DMS153 treated with DMSO at 0.1 percent for 48 hours (cell line): Measurements from ENCODE around the gene TRIP10.
A peak's percentile ranks its signal among the peaks of the same experiment; 100 is the strongest.
"Not testable (repeated sequence)": the region's sequence is repeated elsewhere in the genome, so short reads cannot be mapped to it uniquely, and the experiment has no call there.

Experiments used
- DNase-seq: peaks from one replicate; lab custom pipeline; 2025; ENCODE audit not compliant: unreplicated experiment; lab: John Stamatoyannopoulos, UW

TRIP10 gene

GRCh38 chr19:6767081-6767356 lies 27.5 kb downstream of the TRIP10 start:
- peak; percentile 42 for DNase-seq

- peak; percentile 95 for DNase-seq
Measured at GRCh38 chr19:6767357-6768235, 28.1 kb downstream of the TRIP10 start, which contains the start of gene SH2D3A. TSS of gene SH2D3A (minus strand) at chr19:6767435. CDS start at chr19:6763748, 3,687 bp downstream.

GRCh38 chr19:6768236-6768785 lies 28.8 kb downstream of the TRIP10 start:
- no peak for DNase-seq

GRCh38 chr19:6769006-6769619 lies 29.6 kb downstream of the TRIP10 start:
- DNase-seq, result no peak

- not testable (repeated sequence) for DNase-seq
Measured at GRCh38 chr19:6771648-6772027, 32.2 kb downstream of the TRIP10 start.

GRCh38 chr19:6772028-6772865 lies 32.8 kb downstream of the TRIP10 start, which contains the start of gene VAV1:
TSS of gene VAV1 (plus strand) at chr19:6772708. CDS start at chr19:6772808, 100 bp downstream.
- peak; percentile 59 for DNase-seq

- no peak for DNase-seq
Measured at GRCh38 chr19:6772866-6773322, 33.4 kb downstream of the TRIP10 start.

GRCh38 chr19:6773323-6773931 lies 33.9 kb downstream of the TRIP10 start:
- no peak for DNase-seq

GRCh38 chr19:6774821-6775707 lies 35.6 kb downstream of the TRIP10 start:
- no peak for DNase-seq

- not testable (repeated sequence) for DNase-seq
Measured at GRCh38 chr19:6776045-6776444, 36.6 kb downstream of the TRIP10 start.

GRCh38 chr19:6776999-6777398 lies 37.5 kb downstream of the TRIP10 start:
- no peak for DNase-seq

GRCh38 chr19:6777434-6777833 lies 38.0 kb downstream of the TRIP10 start:
- DNase-seq, result no peak

GRCh38 chr19:6778386-6778785 lies 38.9 kb downstream of the TRIP10 start:
- no peak for DNase-seq

- DNase-seq, result no peak
Measured at GRCh38 chr19:6779206-6779605, 39.7 kb downstream of the TRIP10 start.

- DNase-seq, result no peak
Measured at GRCh38 chr19:6787393-6787792, 47.9 kb downstream of the TRIP10 start.

GRCh38 chr19:6788896-6789295 lies 49.4 kb downstream of the TRIP10 start:
- no peak for DNase-seq

GRCh38 chr19:6790194-6791128 lies 51.0 kb downstream of the TRIP10 start:
- DNase-seq, result no peak

- DNase-seq, result no peak
Measured at GRCh38 chr19:6791237-6791636, 51.8 kb downstream of the TRIP10 start.

GRCh38 chr19:6793411-6793810 lies 53.9 kb downstream of the TRIP10 start:
- no peak for DNase-seq
